ENCODE measurements around the gene MINDY4. TPM values are rescaled to one million over a fixed set of nuclear protein-coding genes. Genes with fewer than 3 reads are reported as not detected.

The MINDY4 gene
- total RNA-seq, 1 donor from 2014 or later: 6.3 TPM

- Mint-ChIP-seq H3K36me3 (ENCODE audit: low read depth) (no peaks in the 10 kb centered on the region), H3K9me3 (ENCODE audit: low read depth) (no peaks in the 10 kb centered on the region), H3K4me1 (ENCODE audit: low read depth) (peaks cover 4% of the 10 kb centered on the region), H3K27me3 (ENCODE audit: low read depth) (peaks cover 58% of the 10 kb centered on the region), H3K4me3 (ENCODE audit: unreplicated experiment) (no peak overlapping the region), H3K27ac (ENCODE audit: unreplicated experiment) (no peak overlapping the region)
- DNase-seq (ENCODE audit: low spot score): no peak
- TF ChIP-seq CTCF (IDR thresholded peaks at IDR 0.05): no peak
These were observed 43.9 kb upstream of the MINDY4 start for GRCh38 chr7:30727061-30727945.

GRCh38 chr7:30728591-30729100 is 42.6 kb upstream of the MINDY4 start:
- peaks cover 4% of the 10 kb centered on the region for H3K4me1 Mint-ChIP-seq (ENCODE audit: low read depth)
- H3K9me3 Mint-ChIP-seq (ENCODE audit: low read depth): no peaks in the 10 kb centered on the region
- no peak overlapping the region for H3K4me3 Mint-ChIP-seq (ENCODE audit: unreplicated experiment)
- no peaks in the 10 kb centered on the region for H3K36me3 Mint-ChIP-seq (ENCODE audit: low read depth)
- no peak for DNase-seq (ENCODE audit: low spot score)
- no peak overlapping the region for H3K27ac Mint-ChIP-seq (ENCODE audit: unreplicated experiment)
- TF ChIP-seq CTCF (IDR thresholded peaks at IDR 0.05): no peak
- H3K27me3 Mint-ChIP-seq (ENCODE audit: low read depth): peaks cover 55% of the 10 kb centered on the region

- H3K36me3 Mint-ChIP-seq (ENCODE audit: low read depth): no peaks in the 10 kb centered on the region
These were observed 41.6 kb upstream of the MINDY4 start for GRCh38 chr7:30729642-30730041.

GRCh38 chr7:30730097-30730496 is 41.1 kb upstream of the MINDY4 start:
- no peaks in the 10 kb centered on the region for H3K36me3 Mint-ChIP-seq (ENCODE audit: low read depth)
- DNase-seq (ENCODE audit: low spot score): no peak
- H3K4me3 Mint-ChIP-seq (ENCODE audit: unreplicated experiment): no peak overlapping the region
- peaks cover 2% of the 10 kb centered on the region for H3K9me3 Mint-ChIP-seq (ENCODE audit: low read depth)
- TF ChIP-seq CTCF (IDR thresholded peaks at IDR 0.05): no peak
- H3K27ac Mint-ChIP-seq (ENCODE audit: unreplicated experiment): no peak overlapping the region
- H3K4me1 Mint-ChIP-seq (ENCODE audit: low read depth): peaks cover 4% of the 10 kb centered on the region
- H3K27me3 Mint-ChIP-seq (ENCODE audit: low read depth): peaks cover 54% of the 10 kb centered on the region

More at GRCh38 chr7:30729642-30730041, 41.6 kb upstream of the MINDY4 start:
- Mint-ChIP-seq H3K27ac (ENCODE audit: unreplicated experiment) (no peak overlapping the region), H3K27me3 (ENCODE audit: low read depth) (peaks cover 55% of the 10 kb centered on the region), H3K4me3 (ENCODE audit: unreplicated experiment) (no peak overlapping the region), H3K4me1 (ENCODE audit: low read depth) (peaks cover 4% of the 10 kb centered on the region), H3K9me3 (ENCODE audit: low read depth) (no peaks in the 10 kb centered on the region)
- DNase-seq (ENCODE audit: low spot score): no peak
- TF ChIP-seq CTCF (IDR thresholded peaks at IDR 0.05): no peak

GRCh38 chr7:30730996-30731395 is 40.2 kb upstream of the MINDY4 start:
- no peaks in the 10 kb centered on the region for H3K36me3 Mint-ChIP-seq (ENCODE audit: low read depth)
- H3K9me3 Mint-ChIP-seq (ENCODE audit: low read depth): peaks cover 5% of the 10 kb centered on the region
- no peak overlapping the region for H3K27ac Mint-ChIP-seq (ENCODE audit: unreplicated experiment)
- no peak for DNase-seq (ENCODE audit: low spot score)
- no peak for TF ChIP-seq CTCF (IDR thresholded peaks at IDR 0.05)
- peaks cover 4% of the 10 kb centered on the region for H3K4me1 Mint-ChIP-seq (ENCODE audit: low read depth)
- H3K4me3 Mint-ChIP-seq (ENCODE audit: unreplicated experiment): no peak overlapping the region
- H3K27me3 Mint-ChIP-seq (ENCODE audit: low read depth): peaks cover 50% of the 10 kb centered on the region

Data from chondrocyte (in vitro differentiated cells).